AG10803 (cell line): ENCODE results near the gene NAAA.
"Not testable (repeated sequence)": the region's sequence is repeated elsewhere in the genome, so short reads cannot be mapped to it uniquely, and the experiment has no call there.

Source experiments
- DNase-seq: peaks from one replicate; pipeline ENCODE4 v3.0.0; 2010; ENCODE audit warnings: low read depth
- H3K4me3 ChIP-seq: 2 replicates; pipeline ENCODE4 v1.5.1; 2011; ENCODE audit warnings: mild to moderate bottlenecking, low read length, control low read depth
- CTCF ChIP-seq: conservative IDR thresholded peaks from 2 replicates; pipeline ENCODE4 v1.5.1; 2011; ENCODE audit warnings: mild to moderate bottlenecking, low read length, control low read depth, inconsistent platforms

Gene NAAA

GRCh38 chr4:75916091-75916661 lies 24.6 kb downstream of the NAAA start:
- no peak overlapping the region for H3K4me3 ChIP-seq
- TF ChIP-seq CTCF = peak; percentile 92
- peak; percentile 48 for DNase-seq

GRCh38 chr4:75912968-75913367 lies 27.8 kb downstream of the NAAA start:
- DNase-seq = no peak
- H3K4me3 ChIP-seq = no peak overlapping the region
- no peak for TF ChIP-seq CTCF

GRCh38 chr4:75910831-75911230 lies 30.0 kb downstream of the NAAA start:
- not testable (repeated sequence) for H3K4me3 ChIP-seq, DNase-seq

- DNase-seq = no peak
- no peak overlapping the region for H3K4me3 ChIP-seq
- no peak for TF ChIP-seq CTCF
Observed at GRCh38 chr4:75909405-75909804, 31.4 kb downstream of the NAAA start.

- TF ChIP-seq CTCF = no peak
- DNase-seq = peak; percentile 3
- H3K4me3 ChIP-seq = no peak overlapping the region
Observed at GRCh38 chr4:75908555-75908954, 32.3 kb downstream of the NAAA start.

GRCh38 chr4:75907966-75908365 lies 32.8 kb downstream of the NAAA start:
- TF ChIP-seq CTCF = no peak
- DNase-seq = no peak
- H3K4me3 ChIP-seq = no peak overlapping the region

- no peak overlapping the region for H3K4me3 ChIP-seq
- no peak for DNase-seq
- no peak for TF ChIP-seq CTCF
Observed at GRCh38 chr4:75904076-75904475, 36.7 kb downstream of the NAAA start.

- no peak for DNase-seq
- TF ChIP-seq CTCF = no peak
- no peak within 1 kb of the TSS for H3K4me3 ChIP-seq
Observed at GRCh38 chr4:75902352-75902751, 38.5 kb downstream of the NAAA start, which contains the start of gene PPEF2. Gene PPEF2 (minus strand): TSS chr4:75902452. CDS start chr4:75896325, 6,127 bp downstream.
